PC-9 (cell line): ENCODE measurements around the gene TRAPPC6A.

Experiments
- CTCF ChIP-seq: fragments of 200-600 bp; sonication (generic); conservative IDR thresholded peaks from 2 replicates; pipeline ENCODE4 v1.6.1; 2017; ENCODE audit warnings: mixed run types, antibody characterized with exemption, mild to moderate bottlenecking, moderate library complexity
- EZH2 ChIP-seq: fragments of 200-600 bp; sonication (generic); IDR thresholded peaks from 2 replicates; pipeline ENCODE4 v1.8.0; 2017; ENCODE audit warnings: antibody characterized with exemption, low read depth

- no peak for TF ChIP-seq EZH2
- no peak for TF ChIP-seq CTCF
These were observed 13.3 kb upstream of the TRAPPC6A start for GRCh38 chr19:45191375-45191774.
